ENCODE data around the gene SPACA4.

SPACA4 gene

DNA sequence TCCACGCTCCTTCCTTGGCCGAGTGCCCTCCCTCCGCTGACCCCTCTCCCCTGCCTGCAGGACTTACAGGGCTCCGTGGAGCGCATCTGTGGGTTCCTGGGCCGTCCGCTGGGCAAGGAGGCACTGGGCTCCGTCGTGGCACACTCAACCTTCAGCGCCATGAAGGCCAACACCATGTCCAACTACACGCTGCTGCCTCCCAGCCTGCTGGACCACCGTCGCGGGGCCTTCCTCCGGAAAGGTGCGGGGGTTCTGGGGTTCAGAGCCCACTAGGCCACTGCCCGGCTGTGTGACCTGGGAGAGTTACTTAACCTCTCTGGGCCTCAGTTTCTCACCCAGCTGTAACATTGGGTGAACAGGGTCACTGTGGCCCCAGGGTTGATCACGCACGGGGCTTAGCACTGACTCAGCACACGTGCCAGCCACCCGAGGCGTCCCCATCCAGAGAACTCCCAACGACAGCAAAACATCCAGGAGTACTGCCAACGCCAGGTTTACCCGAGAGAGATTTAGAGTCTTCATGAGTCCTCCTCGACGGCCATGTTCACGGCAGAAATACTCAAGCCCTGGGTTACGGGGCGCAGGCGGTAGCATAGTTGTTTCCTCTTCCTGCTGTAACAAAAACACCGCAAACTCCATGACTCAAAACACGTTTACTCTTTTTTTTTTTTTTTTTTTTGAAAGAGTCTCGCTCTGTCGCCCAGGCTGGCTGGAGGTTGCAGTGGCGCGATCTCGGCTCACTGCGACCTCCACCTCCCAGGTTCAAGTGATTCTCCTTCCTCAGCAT lies 9.7 kb upstream of the SPACA4 start:
- TF ChIP-seq ZFP3 (CRISPR knock-in tag; IDR thresholded peaks at IDR 0.05): no peak
- TF ChIP-seq ISL1 (CRISPR knock-in tag; IDR thresholded peaks at IDR 0.05): no peak
- TF ChIP-seq, protein P1, sequence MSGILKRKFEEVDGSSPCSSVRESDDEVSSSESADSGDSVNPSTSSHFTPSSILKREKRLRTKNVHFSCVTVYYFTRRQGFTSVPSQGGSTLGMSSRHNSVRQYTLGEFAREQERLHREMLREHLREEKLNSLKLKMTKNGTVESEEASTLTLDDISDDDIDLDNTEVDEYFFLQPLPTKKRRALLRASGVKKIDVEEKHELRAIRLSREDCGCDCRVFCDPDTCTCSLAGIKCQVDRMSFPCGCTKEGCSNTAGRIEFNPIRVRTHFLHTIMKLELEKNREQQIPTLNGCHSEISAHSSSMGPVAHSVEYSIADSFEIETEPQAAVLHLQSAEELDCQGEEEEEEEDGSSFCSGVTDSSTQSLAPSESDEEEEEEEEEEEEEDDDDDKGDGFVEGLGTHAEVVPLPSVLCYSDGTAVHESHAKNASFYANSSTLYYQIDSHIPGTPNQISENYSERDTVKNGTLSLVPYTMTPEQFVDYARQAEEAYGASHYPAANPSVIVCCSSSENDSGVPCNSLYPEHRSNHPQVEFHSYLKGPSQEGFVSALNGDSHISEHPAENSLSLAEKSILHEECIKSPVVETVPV (CRISPR knock-in tag; IDR thresholded peaks at IDR 0.05): no peak
- TF ChIP-seq, protein P2, sequence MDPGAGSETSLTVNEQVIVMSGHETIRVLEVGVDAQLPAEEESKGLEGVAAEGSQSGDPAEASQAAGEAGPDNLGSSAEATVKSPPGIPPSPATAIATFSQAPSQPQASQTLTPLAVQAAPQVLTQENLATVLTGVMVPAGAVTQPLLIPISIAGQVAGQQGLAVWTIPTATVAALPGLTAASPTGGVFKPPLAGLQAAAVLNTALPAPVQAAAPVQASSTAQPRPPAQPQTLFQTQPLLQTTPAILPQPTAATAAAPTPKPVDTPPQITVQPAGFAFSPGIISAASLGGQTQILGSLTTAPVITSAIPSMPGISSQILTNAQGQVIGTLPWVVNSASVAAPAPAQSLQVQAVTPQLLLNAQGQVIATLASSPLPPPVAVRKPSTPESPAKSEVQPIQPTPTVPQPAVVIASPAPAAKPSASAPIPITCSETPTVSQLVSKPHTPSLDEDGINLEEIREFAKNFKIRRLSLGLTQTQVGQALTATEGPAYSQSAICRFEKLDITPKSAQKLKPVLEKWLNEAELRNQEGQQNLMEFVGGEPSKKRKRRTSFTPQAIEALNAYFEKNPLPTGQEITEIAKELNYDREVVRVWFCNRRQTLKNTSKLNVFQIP (CRISPR knock-in tag; IDR thresholded peaks at IDR 0.05; ENCODE audit: borderline replicate concordance, low read depth): no peak
- TF ChIP-seq ZC3H10 (CRISPR knock-in tag; IDR thresholded peaks at IDR 0.05): no peak
- TF ChIP-seq PPARA (CRISPR knock-in tag; IDR thresholded peaks at IDR 0.05; ENCODE audit: borderline replicate concordance): no peak
- TF ChIP-seq GLIS3 (CRISPR knock-in tag; IDR thresholded peaks at IDR 0.05): no peak
- no peak for TF ChIP-seq ZNF8 (CRISPR knock-in tag; IDR thresholded peaks at IDR 0.05)
- no peak for TF ChIP-seq ESRRG (CRISPR knock-in tag; IDR thresholded peaks at IDR 0.05)
- TF ChIP-seq, protein P3, sequence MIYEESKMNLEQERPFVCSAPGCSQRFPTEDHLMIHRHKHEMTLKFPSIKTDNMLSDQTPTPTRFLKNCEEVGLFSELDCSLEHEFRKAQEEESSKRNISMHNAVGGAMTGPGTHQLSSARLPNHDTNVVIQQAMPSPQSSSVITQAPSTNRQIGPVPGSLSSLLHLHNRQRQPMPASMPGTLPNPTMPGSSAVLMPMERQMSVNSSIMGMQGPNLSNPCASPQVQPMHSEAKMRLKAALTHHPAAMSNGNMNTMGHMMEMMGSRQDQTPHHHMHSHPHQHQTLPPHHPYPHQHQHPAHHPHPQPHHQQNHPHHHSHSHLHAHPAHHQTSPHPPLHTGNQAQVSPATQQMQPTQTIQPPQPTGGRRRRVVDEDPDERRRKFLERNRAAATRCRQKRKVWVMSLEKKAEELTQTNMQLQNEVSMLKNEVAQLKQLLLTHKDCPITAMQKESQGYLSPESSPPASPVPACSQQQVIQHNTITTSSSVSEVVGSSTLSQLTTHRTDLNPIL (CRISPR knock-in tag; IDR thresholded peaks at IDR 0.05; ENCODE audit: low read depth): no peak
- no peak for TF ChIP-seq TOX (CRISPR knock-in tag; IDR thresholded peaks at IDR 0.05; ENCODE audit: borderline replicate concordance)
- TF ChIP-seq, protein P4, sequence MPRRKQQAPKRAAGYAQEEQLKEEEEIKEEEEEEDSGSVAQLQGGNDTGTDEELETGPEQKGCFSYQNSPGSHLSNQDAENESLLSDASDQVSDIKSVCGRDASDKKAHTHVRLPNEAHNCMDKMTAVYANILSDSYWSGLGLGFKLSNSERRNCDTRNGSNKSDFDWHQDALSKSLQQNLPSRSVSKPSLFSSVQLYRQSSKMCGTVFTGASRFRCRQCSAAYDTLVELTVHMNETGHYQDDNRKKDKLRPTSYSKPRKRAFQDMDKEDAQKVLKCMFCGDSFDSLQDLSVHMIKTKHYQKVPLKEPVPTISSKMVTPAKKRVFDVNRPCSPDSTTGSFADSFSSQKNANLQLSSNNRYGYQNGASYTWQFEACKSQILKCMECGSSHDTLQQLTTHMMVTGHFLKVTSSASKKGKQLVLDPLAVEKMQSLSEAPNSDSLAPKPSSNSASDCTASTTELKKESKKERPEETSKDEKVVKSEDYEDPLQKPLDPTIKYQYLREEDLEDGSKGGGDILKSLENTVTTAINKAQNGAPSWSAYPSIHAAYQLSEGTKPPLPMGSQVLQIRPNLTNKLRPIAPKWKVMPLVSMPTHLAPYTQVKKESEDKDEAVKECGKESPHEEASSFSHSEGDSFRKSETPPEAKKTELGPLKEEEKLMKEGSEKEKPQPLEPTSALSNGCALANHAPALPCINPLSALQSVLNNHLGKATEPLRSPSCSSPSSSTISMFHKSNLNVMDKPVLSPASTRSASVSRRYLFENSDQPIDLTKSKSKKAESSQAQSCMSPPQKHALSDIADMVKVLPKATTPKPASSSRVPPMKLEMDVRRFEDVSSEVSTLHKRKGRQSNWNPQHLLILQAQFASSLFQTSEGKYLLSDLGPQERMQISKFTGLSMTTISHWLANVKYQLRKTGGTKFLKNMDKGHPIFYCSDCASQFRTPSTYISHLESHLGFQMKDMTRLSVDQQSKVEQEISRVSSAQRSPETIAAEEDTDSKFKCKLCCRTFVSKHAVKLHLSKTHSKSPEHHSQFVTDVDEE (CRISPR knock-in tag; IDR thresholded peaks at IDR 0.05): no peak
- no peak for TF ChIP-seq OSR1 (CRISPR knock-in tag; IDR thresholded peaks at IDR 0.05)
- TF ChIP-seq BACH2 (CRISPR knock-in tag; IDR thresholded peaks at IDR 0.05; ENCODE audit: borderline replicate concordance): no peak
- no peak for TF ChIP-seq ARNTL (CRISPR knock-in tag; IDR thresholded peaks at IDR 0.05; ENCODE audit: borderline replicate concordance, low read depth)
- no peak for TF ChIP-seq ZNF70 (CRISPR knock-in tag; IDR thresholded peaks at IDR 0.05)
- no peak for TF ChIP-seq TCF4 (CRISPR knock-in tag; IDR thresholded peaks at IDR 0.05; ENCODE audit: borderline replicate concordance)
- ATAC-seq: no peak

DNA sequence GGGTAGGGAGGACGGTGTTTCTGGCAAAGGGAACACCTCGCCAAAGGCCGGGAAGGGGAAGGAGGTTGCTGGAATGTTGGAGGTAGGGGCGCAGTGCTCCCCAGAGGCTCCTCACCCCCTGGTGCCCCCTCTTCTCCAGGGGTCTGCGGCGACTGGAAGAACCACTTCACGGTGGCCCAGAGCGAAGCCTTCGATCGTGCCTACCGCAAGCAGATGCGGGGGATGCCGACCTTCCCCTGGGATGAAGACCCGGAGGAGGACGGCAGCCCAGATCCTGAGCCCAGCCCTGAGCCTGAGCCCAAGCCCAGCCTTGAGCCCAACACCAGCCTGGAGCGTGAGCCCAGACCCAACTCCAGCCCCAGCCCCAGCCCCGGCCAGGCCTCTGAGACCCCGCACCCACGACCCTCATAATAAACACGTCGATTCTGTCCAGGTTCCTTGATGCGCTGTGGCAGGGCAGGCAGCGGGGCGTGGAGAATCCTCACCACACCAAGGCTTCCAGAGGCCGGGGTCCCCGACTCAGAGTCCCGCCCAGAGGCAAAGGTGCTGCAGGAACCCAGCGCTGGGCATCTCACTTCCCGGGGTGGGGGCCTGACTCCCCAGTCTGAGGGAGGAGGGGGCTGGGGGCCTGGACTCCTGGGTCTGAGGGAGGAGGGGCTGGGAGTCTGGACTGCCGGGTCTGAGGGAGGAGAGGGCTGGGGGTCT lies 7.4 kb upstream of the SPACA4 start:
- ATAC-seq: no peak
- no peak for TF ChIP-seq ZNF70 (CRISPR knock-in tag; IDR thresholded peaks at IDR 0.05)
- no peak for TF ChIP-seq BACH2 (CRISPR knock-in tag; IDR thresholded peaks at IDR 0.05; ENCODE audit: borderline replicate concordance)
- TF ChIP-seq, protein P3 (CRISPR knock-in tag; IDR thresholded peaks at IDR 0.05; ENCODE audit: low read depth): no peak
- TF ChIP-seq, protein P2 (CRISPR knock-in tag; IDR thresholded peaks at IDR 0.05; ENCODE audit: borderline replicate concordance, low read depth): no peak
- TF ChIP-seq ZC3H10 (CRISPR knock-in tag; IDR thresholded peaks at IDR 0.05): no peak

Data from SK-N-SH treated with all-trans-retinoic acid at 6 μM for 48 hours (cell line).